ENCODE measurements around the gene SPATA20. TPM values are rescaled to one million over a fixed set of nuclear protein-coding genes. Genes with fewer than 3 reads are reported as not detected.

Gene SPATA20
- total RNA-seq, 1 experiment from 2014 or later: 11.1 TPM

DNA sequence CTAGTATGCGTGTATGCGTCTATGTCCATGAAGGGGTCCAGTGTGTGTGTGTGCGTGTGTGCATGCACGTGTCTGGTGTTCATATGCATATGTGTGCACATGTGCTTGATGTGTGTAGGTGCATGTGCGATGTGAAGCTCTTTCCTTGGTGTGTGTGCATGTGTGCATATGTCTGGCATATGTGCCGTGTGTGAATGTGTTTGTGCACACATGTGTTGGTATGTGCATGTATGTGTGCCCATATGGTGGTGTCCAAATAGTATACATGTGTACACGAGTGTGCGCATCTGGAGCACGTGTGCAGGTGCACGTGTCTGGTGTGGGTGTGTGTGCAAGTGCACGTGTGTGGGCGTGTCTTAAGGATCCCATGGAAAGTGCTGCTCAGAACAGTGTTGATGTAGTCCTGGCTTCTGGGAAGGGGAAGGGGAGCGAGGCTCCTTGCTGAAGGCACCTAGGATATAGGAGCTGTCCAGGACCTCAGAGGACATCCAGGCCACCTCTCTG is 30.5 kb downstream of the SPATA20 start:
- no peaks in the 10 kb centered on the region for H3K36me3 ChIP-seq (ENCODE audit: insufficient read depth, low read length, poor library complexity, severe bottlenecking)
- H3K4me1 ChIP-seq (ENCODE audit: insufficient read depth, low read length, poor library complexity, severe bottlenecking): peaks cover 7% of the 10 kb centered on the region
- ChIA-PET CTCF (interaction anchor here (0.6 kb wide), 1 partner anchor 46 kb away, joined by 8 read pairs; no protein-coding TSS in a partner anchor), POLR2A (ENCODE audit: low non-redundant PET) (interaction anchor here (0.5 kb wide), 1 partner anchor 152 kb away, joined by 3 read pairs; no protein-coding TSS in a partner anchor)
- no peak overlapping the region for H3K4me3 ChIP-seq (ENCODE audit: low read depth, low read length, poor library complexity, severe bottlenecking)
- TF ChIP-seq CTCF (conservative IDR thresholded peaks at IDR 0.05; ENCODE audit: low read depth, low read length): no peak
- no peak for TF ChIP-seq EZH2 (IDR thresholded peaks at IDR 0.05; ENCODE audit: borderline replicate concordance, low read depth, low read length, poor library complexity, severe bottlenecking)
- DNase-seq (ENCODE audit: low spot score): no peak
- no peaks in the 10 kb centered on the region for H3K27me3 ChIP-seq (replicated peaks; ENCODE audit: insufficient read depth, low read depth, low read length, poor library complexity)
- BruUV-seq (replicated peaks): no TSS peak
- intact Hi-C loops (cut with micrococcal nuclease; ENCODE audit: unreplicated experiment): no loop called here
- no peak overlapping the region for H3K27ac ChIP-seq (ENCODE audit: low read depth, low read length, poor library complexity, severe bottlenecking)
- no peaks in the 10 kb centered on the region for H3K9me3 ChIP-seq (ENCODE audit: low read depth, low read length, poor library complexity, severe bottlenecking)

DNA sequence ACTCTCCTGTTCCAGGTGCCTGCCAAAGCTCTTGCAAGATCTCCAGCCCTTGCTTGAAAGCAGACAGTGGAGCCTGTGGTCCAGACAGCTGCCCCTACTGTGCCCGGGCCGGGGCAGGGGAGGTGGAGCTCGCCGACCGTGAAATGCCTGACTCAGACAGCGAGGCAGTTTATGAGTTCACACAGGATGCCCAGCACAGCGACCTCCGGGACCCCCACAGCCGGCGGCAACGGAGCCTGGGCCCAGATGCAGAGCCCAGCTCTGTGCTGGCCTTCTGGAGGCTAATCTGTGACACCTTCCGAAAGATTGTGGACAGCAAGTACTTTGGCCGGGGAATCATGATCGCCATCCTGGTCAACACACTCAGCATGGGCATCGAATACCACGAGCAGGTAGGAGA is 31.2 kb downstream of the SPATA20 start:
- Histone ChIP-seq H3K4me1 (ENCODE audit: insufficient read depth, low read length, poor library complexity, severe bottlenecking) (peaks cover 7% of the 10 kb centered on the region), H3K9me3 (ENCODE audit: low read depth, low read length, poor library complexity, severe bottlenecking) (no peaks in the 10 kb centered on the region), H3K36me3 (ENCODE audit: insufficient read depth, low read length, poor library complexity, severe bottlenecking) (no peaks in the 10 kb centered on the region), H3K27ac (ENCODE audit: low read depth, low read length, poor library complexity, severe bottlenecking) (no peak overlapping the region), H3K27me3 (replicated peaks; ENCODE audit: insufficient read depth, low read depth, low read length, poor library complexity) (no peaks in the 10 kb centered on the region), H3K4me3 (ENCODE audit: low read depth, low read length, poor library complexity, severe bottlenecking) (no peak overlapping the region)
- no TSS peak for BruUV-seq (replicated peaks)
- ChIA-PET POLR2A (ENCODE audit: low non-redundant PET) (interaction anchor here (0.5 kb wide), 1 partner anchor 152 kb away, joined by 3 read pairs; no protein-coding TSS in a partner anchor), CTCF (no interaction called here)
- no peak for TF ChIP-seq CTCF (conservative IDR thresholded peaks at IDR 0.05; ENCODE audit: low read depth, low read length)
- no peak for TF ChIP-seq EZH2 (IDR thresholded peaks at IDR 0.05; ENCODE audit: borderline replicate concordance, low read depth, low read length, poor library complexity, severe bottlenecking)
- DNase-seq (ENCODE audit: low spot score): no peak
- intact Hi-C loops (cut with micrococcal nuclease; ENCODE audit: unreplicated experiment): no loop called here

GRCh38 chr17:50579399-50579798 is 32.4 kb downstream of the SPATA20 start:
- ChIA-PET POLR2A (ENCODE audit: low non-redundant PET) (no interaction called here), CTCF (interaction anchor here (0.6 kb wide), 1 partner anchor 100 kb away, joined by 5 read pairs; no protein-coding TSS in a partner anchor)
- H3K36me3 ChIP-seq (ENCODE audit: insufficient read depth, low read length, poor library complexity, severe bottlenecking): no peaks in the 10 kb centered on the region
- DNase-seq (ENCODE audit: low spot score): no peak
- H3K4me3 ChIP-seq (ENCODE audit: low read depth, low read length, poor library complexity, severe bottlenecking): no peak overlapping the region
- no peak overlapping the region for H3K27ac ChIP-seq (ENCODE audit: low read depth, low read length, poor library complexity, severe bottlenecking)
- H3K9me3 ChIP-seq (ENCODE audit: low read depth, low read length, poor library complexity, severe bottlenecking): no peaks in the 10 kb centered on the region
- peaks cover 2% of the 10 kb centered on the region for H3K4me1 ChIP-seq (ENCODE audit: insufficient read depth, low read length, poor library complexity, severe bottlenecking)
- TF ChIP-seq CTCF (conservative IDR thresholded peaks at IDR 0.05; ENCODE audit: low read depth, low read length): no peak
- no peak for TF ChIP-seq EZH2 (IDR thresholded peaks at IDR 0.05; ENCODE audit: borderline replicate concordance, low read depth, low read length, poor library complexity, severe bottlenecking)
- no peaks in the 10 kb centered on the region for H3K27me3 ChIP-seq (replicated peaks; ENCODE audit: insufficient read depth, low read depth, low read length, poor library complexity)
- no TSS peak for BruUV-seq (replicated peaks)
- intact Hi-C loops (cut with micrococcal nuclease; ENCODE audit: unreplicated experiment): no loop called here

All from A673 (cell line).